Measurements from ENCODE around the gene NINJ2. TPM values are rescaled to one million over a fixed set of nuclear protein-coding genes. Genes with fewer than 3 reads are reported as not detected.
A peak's percentile ranks its signal among the peaks of the same experiment; 100 is the strongest.

The NINJ2 gene
- total RNA-seq, 6 experiments from 2014 or later, result 6.4 to 17.7 (median 12.5) TPM

GRCh38 chr12:565161-565560 lies 98.1 kb downstream of the NINJ2 start:
- peaks cover 0 to 13% (median 0%) of the 10 kb centered on the region in 4 donors for H3K4me1 ChIP-seq
- no peaks in the 10 kb centered on the region for H3K27me3 ChIP-seq
- ATAC-seq, result no peak
- no peak overlapping the region for H3K4me3 ChIP-seq
- TF ChIP-seq, protein P1, sequence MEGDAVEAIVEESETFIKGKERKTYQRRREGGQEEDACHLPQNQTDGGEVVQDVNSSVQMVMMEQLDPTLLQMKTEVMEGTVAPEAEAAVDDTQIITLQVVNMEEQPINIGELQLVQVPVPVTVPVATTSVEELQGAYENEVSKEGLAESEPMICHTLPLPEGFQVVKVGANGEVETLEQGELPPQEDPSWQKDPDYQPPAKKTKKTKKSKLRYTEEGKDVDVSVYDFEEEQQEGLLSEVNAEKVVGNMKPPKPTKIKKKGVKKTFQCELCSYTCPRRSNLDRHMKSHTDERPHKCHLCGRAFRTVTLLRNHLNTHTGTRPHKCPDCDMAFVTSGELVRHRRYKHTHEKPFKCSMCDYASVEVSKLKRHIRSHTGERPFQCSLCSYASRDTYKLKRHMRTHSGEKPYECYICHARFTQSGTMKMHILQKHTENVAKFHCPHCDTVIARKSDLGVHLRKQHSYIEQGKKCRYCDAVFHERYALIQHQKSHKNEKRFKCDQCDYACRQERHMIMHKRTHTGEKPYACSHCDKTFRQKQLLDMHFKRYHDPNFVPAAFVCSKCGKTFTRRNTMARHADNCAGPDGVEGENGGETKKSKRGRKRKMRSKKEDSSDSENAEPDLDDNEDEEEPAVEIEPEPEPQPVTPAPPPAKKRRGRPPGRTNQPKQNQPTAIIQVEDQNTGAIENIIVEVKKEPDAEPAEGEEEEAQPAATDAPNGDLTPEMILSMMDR (IDR thresholded peaks at IDR 0.05), result no peak
- no peak for TF ChIP-seq POLR2A (IDR thresholded peaks at IDR 0.05)
- intact Hi-C loops (cut with DNase I), result loop anchor here in 1 of 2 donors (5.0 to 10.0 kb wide), 2 partner anchors 250 to 387 kb away; no protein-coding TSS in a partner anchor
- no peaks in the 10 kb centered on the region for H3K36me3 ChIP-seq
- DNase-seq, result no peak
- H3K9me3 ChIP-seq, result no peaks in the 10 kb centered on the region
- WGBS (ENCODE audit: insufficient coverage, low coverage, low lambda C conversion rate, missing lambda C conversion rate), result 90% methylated on average over 2 of the region's 8 CpGs
- H3K27ac ChIP-seq, result no peak overlapping the region

DNA sequence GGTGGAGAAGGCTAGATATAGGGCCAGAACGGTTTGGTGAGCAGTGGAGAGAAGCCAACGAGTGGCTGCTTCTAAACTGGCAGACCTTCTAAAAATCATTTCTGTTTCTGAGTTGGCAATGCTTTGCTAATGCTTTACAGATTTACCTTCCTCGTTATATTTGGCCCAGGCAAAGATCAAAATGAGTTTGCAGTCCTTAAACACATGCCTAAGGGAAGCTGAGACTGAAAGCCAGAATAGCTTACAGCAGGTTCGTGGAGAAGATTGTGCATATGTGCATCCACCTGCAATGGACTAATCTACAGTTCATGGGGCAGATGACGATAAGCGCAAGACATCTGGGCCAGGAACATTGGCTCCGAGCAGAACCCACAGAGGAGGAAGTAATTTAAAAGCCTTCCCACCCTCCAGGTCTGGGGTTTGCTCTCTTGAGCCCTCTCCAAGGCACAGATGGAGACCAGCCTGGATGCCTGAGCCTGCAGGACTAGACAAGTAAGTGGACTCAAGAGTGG lies 99.4 kb downstream of the NINJ2 start:
- no peaks in the 10 kb centered on the region for H3K9me3 ChIP-seq
- intact Hi-C loops (cut with DNase I), result loop anchor here in 1 of 2 donors (10.0 kb wide), 1 partner anchor 251 kb away; no protein-coding TSS in a partner anchor
- H3K27ac ChIP-seq, result no peak overlapping the region
- ATAC-seq (no peak), DNase-seq (no peak)
- peaks cover 0 to 6% (median 0%) of the 10 kb centered on the region in 4 donors for H3K4me1 ChIP-seq
- no peaks in the 10 kb centered on the region for H3K36me3 ChIP-seq
- WGBS (ENCODE audit: insufficient coverage, low coverage, low lambda C conversion rate, missing lambda C conversion rate), result 27% methylated on average over 7 of the region's 7 CpGs
- no peak overlapping the region for H3K4me3 ChIP-seq
- TF ChIP-seq, protein P1 (IDR thresholded peaks at IDR 0.05), result no peak
- no peak for TF ChIP-seq POLR2A (IDR thresholded peaks at IDR 0.05)
- H3K27me3 ChIP-seq, result no peaks in the 10 kb centered on the region

DNA sequence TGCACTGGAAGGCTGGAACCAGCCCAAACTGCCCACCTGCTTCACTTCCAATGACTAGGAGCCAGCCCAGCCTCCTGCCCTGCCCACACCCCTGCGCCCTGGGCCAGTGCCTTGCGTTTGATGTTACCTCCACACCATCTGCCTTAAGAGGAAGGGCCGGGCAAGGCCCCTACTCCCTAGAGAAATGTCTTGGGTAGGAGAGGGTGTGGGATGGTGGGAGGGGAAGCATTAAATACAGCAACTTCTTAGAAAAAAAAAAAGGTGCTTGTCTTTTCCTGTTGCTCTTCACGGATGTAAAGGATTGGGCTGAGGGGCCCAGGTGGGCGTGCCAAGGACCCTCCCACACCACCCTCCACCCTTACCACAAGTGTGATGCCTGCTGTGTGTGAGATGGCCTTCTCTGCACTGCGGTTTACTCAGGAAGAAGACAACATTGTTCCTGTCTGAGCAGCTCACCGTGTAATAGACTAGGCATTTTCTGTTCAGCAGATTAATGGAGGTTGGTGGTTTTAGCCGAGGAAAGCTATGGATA lies 99.9 kb downstream of the NINJ2 start:
- H3K27ac ChIP-seq, result no peak overlapping the region
- ATAC-seq, result peak in 3 of 4 donors; percentile 7 to 35 (median 25)
- no peak for DNase-seq
- intact Hi-C loops (cut with DNase I), result loop anchor here in 1 of 2 donors (10.0 kb wide), 1 partner anchor 251 kb away; no protein-coding TSS in a partner anchor
- H3K4me3 ChIP-seq, result no peak overlapping the region
- 49% methylated on average over 6 of the region's 8 CpGs for WGBS (ENCODE audit: insufficient coverage, low coverage, low lambda C conversion rate, missing lambda C conversion rate)
- no peak for TF ChIP-seq POLR2A (IDR thresholded peaks at IDR 0.05)
- TF ChIP-seq, protein P1 (IDR thresholded peaks at IDR 0.05), result no peak
- no peaks in the 10 kb centered on the region for H3K9me3 ChIP-seq
- H3K36me3 ChIP-seq, result no peaks in the 10 kb centered on the region
- no peaks in the 10 kb centered on the region for H3K27me3 ChIP-seq
- H3K4me1 ChIP-seq, result peaks cover 0 to 5% (median 0%) of the 10 kb centered on the region in 4 donors

GRCh38 chr12:562634-563033 lies 100.6 kb downstream of the NINJ2 start:
- no peaks in the 10 kb centered on the region for H3K36me3 ChIP-seq
- peaks cover 0 to 5% (median 0%) of the 10 kb centered on the region in 4 donors for H3K4me1 ChIP-seq
- H3K9me3 ChIP-seq, result no peaks in the 10 kb centered on the region
- intact Hi-C loops (cut with DNase I), result loop anchor here in 1 of 2 donors (10.0 kb wide), 1 partner anchor 252 kb away; no protein-coding TSS in a partner anchor
- H3K4me3 ChIP-seq, result no peak overlapping the region
- no peak for TF ChIP-seq POLR2A (IDR thresholded peaks at IDR 0.05)
- TF ChIP-seq, protein P1 (IDR thresholded peaks at IDR 0.05), result no peak
- no peak overlapping the region for H3K27ac ChIP-seq
- H3K27me3 ChIP-seq, result no peaks in the 10 kb centered on the region
- WGBS (ENCODE audit: insufficient coverage, low coverage, low lambda C conversion rate, missing lambda C conversion rate), result 59% methylated on average over 5 of the region's 12 CpGs
- ATAC-seq (no peak), DNase-seq (no peak)

Measured in right lobe of liver (tissue), 6 donors.